ENCODE results near the gene BCAM. TPM values are rescaled to one million over a fixed set of nuclear protein-coding genes. Genes with fewer than 3 reads are reported as not detected.
A peak's percentile ranks its signal among the peaks of the same experiment; 100 is the strongest.

BCAM gene, protein sequence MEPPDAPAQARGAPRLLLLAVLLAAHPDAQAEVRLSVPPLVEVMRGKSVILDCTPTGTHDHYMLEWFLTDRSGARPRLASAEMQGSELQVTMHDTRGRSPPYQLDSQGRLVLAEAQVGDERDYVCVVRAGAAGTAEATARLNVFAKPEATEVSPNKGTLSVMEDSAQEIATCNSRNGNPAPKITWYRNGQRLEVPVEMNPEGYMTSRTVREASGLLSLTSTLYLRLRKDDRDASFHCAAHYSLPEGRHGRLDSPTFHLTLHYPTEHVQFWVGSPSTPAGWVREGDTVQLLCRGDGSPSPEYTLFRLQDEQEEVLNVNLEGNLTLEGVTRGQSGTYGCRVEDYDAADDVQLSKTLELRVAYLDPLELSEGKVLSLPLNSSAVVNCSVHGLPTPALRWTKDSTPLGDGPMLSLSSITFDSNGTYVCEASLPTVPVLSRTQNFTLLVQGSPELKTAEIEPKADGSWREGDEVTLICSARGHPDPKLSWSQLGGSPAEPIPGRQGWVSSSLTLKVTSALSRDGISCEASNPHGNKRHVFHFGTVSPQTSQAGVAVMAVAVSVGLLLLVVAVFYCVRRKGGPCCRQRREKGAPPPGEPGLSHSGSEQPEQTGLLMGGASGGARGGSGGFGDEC
- 10 to 100 TPM; 32.2 to 40.2 (median 37.1) TPM for total RNA-seq

GRCh38 chr19:44808463-44809371 is at the start of gene BCAM:
Gene BCAM, plus strand, starts transcription at chr19:44809103. Its CDS starts 22 bp downstream, at chr19:44809125.
- H3K36me3 ChIP-seq, result no peaks in the 10 kb centered on the region
- TF ChIP-seq, protein P1, sequence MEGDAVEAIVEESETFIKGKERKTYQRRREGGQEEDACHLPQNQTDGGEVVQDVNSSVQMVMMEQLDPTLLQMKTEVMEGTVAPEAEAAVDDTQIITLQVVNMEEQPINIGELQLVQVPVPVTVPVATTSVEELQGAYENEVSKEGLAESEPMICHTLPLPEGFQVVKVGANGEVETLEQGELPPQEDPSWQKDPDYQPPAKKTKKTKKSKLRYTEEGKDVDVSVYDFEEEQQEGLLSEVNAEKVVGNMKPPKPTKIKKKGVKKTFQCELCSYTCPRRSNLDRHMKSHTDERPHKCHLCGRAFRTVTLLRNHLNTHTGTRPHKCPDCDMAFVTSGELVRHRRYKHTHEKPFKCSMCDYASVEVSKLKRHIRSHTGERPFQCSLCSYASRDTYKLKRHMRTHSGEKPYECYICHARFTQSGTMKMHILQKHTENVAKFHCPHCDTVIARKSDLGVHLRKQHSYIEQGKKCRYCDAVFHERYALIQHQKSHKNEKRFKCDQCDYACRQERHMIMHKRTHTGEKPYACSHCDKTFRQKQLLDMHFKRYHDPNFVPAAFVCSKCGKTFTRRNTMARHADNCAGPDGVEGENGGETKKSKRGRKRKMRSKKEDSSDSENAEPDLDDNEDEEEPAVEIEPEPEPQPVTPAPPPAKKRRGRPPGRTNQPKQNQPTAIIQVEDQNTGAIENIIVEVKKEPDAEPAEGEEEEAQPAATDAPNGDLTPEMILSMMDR (IDR thresholded peaks at IDR 0.05), result no peak
- no peak for TF ChIP-seq POLR2A (IDR thresholded peaks at IDR 0.05)
- peak within 1 kb of the TSS in 3 of 4 donors; percentile 40 to 72 (median 49) for H3K27ac ChIP-seq
- H3K9me3 ChIP-seq, result no peaks in the 10 kb centered on the region
- H3K27me3 ChIP-seq, result no peaks in the 10 kb centered on the region
- H3K4me3 ChIP-seq, result peak within 1 kb of the TSS; percentile 28 to 61 (median 48)
- H3K4me1 ChIP-seq, result peaks cover 0 to 23% (median 4%) of the 10 kb centered on the region in 4 donors
- peak; percentile 23 to 72 (median 70) for DNase-seq

DNA sequence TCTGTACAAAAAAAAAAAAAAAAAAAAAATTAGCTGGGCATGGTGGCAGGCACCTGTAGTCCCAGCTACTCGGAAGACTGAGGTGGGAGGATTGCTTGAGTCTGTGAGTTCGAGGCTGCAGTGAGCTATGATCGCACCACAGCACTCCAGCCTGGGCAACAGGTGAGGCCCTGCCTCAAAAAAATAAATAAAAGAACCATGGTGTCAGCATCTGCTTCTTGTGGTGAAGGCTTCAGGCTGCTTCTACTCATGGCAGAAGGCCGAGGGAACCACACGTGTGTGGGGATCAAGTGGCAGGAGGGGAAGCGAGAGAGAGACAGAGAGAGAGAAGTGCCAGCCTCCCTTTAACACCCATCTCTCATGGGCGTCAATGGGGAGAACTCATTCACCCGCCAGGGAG is 46.9 kb upstream of the BCAM start:
- Histone ChIP-seq H3K4me1 (peaks cover 0 to 29% (median 0%) of the 10 kb centered on the region in 4 donors), H3K27me3 (no peaks in the 10 kb centered on the region), H3K9me3 (no peaks in the 10 kb centered on the region), H3K27ac (no peak overlapping the region), H3K4me3 (no peak overlapping the region), H3K36me3 (peaks cover 0 to 42% (median 0%) of the 10 kb centered on the region in 3 donors)
- no peak for DNase-seq
- TF ChIP-seq, protein P1 (IDR thresholded peaks at IDR 0.05), result no peak
- no peak for TF ChIP-seq POLR2A (IDR thresholded peaks at IDR 0.05)

DNA sequence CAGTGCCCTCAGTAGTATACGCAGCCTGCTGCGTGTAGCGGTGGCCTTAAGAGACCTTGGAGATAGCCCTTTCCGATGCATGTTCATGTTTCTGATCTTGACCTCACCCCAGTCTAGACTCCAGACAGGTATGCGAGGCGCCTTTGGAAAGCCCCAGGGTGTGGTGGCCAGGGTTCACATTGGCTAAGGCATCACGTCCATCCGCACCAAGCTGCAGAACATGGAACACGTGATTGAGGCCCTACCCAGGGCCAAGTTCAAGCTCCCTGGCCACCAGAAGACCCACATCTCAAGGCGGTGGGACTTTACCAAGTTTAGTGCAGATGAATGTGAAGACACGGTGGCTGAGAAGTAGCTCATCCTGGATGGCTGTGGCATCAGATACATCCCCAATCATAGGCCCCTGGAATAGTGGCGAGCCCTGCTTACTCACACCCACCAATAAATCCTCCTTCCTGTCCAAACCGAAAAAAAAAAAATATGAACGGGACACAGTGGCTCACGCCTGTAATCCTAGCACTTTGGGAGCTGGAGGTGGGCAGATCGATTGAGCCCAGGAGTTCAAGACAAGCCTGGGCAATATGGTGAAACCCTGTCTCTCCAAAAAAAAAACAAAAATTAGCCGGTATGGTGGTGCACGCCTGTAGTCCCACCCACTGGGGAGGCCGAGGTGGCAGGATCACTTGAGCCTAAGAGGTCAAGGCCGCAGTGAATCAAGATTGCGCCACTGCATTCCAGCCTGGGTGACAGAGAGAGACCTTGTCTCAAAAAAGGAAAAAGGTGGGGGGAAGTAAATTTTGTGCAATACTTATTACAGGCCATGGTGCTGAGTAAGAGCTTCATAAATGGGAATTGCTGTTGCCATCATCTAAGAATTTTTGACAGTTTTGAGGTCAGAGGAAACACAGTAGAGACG is 43.6 kb upstream of the BCAM start:
- peak overlapping the region in 3 of 4 donors; percentile 70 to 88 (median 88) for H3K27ac ChIP-seq
- peaks cover 0 to 13% (median 0%) of the 10 kb centered on the region in 4 donors for H3K4me1 ChIP-seq
- peak in 2 of 3 donors; percentile 89 to 92 for DNase-seq
- TF ChIP-seq POLR2A (IDR thresholded peaks at IDR 0.05), result peak in 1 of 2 donors; percentile 54
- TF ChIP-seq, protein P1 (IDR thresholded peaks at IDR 0.05), result peak in 1 of 6 experiments; percentile 6
- no peaks in the 10 kb centered on the region for H3K9me3 ChIP-seq
- H3K36me3 ChIP-seq, result peaks cover 0 to 10% (median 0%) of the 10 kb centered on the region in 3 donors
- H3K27me3 ChIP-seq, result no peaks in the 10 kb centered on the region
- no peak overlapping the region for H3K4me3 ChIP-seq

DNA sequence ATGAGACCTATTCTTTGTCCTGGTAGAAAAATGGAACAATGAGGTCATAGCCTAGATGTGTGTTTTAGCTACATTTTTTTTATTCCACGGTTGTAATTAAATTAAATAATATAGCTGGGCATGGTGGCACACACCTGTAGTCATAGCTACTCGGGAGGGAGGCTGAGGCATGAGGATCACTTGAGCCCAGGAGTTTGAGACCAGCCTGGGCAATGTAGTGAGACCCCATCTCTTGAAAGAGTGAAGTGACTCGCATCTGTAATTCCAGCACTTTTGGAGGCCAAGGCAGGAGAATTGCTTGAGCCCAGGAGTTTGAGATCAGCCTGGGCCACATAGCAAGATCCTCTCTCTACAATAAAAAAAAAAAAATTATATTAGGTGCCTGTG is 43.0 kb upstream of the BCAM start:
- Histone ChIP-seq H3K36me3 (peaks cover 0 to 3% (median 0%) of the 10 kb centered on the region in 3 donors), H3K27me3 (no peaks in the 10 kb centered on the region), H3K9me3 (no peaks in the 10 kb centered on the region), H3K27ac (peak overlapping the region in 3 of 4 donors; percentile 70 to 88 (median 88)), H3K4me1 (peaks cover 0 to 15% (median 0%) of the 10 kb centered on the region in 4 donors), H3K4me3 (no peak overlapping the region)
- no peak for DNase-seq
- TF ChIP-seq POLR2A (IDR thresholded peaks at IDR 0.05), result no peak
- TF ChIP-seq, protein P1 (IDR thresholded peaks at IDR 0.05), result no peak
